ENCODE measurements around the gene CRIM1. TPM values are rescaled to one million over a fixed set of nuclear protein-coding genes. Genes with fewer than 3 reads are reported as not detected.

CRIM1 gene
- total and polyA plus RNA-seq, 2 of the 8 experiments (the other 6 are each of a cell fraction or from before 2014, with no cell fraction given), result 9.4 to 28.4 TPM

GRCh38 chr2:36423172-36423571, 67.6 kb downstream of the CRIM1 start (continued):
- TF ChIP-seq, protein P1, sequence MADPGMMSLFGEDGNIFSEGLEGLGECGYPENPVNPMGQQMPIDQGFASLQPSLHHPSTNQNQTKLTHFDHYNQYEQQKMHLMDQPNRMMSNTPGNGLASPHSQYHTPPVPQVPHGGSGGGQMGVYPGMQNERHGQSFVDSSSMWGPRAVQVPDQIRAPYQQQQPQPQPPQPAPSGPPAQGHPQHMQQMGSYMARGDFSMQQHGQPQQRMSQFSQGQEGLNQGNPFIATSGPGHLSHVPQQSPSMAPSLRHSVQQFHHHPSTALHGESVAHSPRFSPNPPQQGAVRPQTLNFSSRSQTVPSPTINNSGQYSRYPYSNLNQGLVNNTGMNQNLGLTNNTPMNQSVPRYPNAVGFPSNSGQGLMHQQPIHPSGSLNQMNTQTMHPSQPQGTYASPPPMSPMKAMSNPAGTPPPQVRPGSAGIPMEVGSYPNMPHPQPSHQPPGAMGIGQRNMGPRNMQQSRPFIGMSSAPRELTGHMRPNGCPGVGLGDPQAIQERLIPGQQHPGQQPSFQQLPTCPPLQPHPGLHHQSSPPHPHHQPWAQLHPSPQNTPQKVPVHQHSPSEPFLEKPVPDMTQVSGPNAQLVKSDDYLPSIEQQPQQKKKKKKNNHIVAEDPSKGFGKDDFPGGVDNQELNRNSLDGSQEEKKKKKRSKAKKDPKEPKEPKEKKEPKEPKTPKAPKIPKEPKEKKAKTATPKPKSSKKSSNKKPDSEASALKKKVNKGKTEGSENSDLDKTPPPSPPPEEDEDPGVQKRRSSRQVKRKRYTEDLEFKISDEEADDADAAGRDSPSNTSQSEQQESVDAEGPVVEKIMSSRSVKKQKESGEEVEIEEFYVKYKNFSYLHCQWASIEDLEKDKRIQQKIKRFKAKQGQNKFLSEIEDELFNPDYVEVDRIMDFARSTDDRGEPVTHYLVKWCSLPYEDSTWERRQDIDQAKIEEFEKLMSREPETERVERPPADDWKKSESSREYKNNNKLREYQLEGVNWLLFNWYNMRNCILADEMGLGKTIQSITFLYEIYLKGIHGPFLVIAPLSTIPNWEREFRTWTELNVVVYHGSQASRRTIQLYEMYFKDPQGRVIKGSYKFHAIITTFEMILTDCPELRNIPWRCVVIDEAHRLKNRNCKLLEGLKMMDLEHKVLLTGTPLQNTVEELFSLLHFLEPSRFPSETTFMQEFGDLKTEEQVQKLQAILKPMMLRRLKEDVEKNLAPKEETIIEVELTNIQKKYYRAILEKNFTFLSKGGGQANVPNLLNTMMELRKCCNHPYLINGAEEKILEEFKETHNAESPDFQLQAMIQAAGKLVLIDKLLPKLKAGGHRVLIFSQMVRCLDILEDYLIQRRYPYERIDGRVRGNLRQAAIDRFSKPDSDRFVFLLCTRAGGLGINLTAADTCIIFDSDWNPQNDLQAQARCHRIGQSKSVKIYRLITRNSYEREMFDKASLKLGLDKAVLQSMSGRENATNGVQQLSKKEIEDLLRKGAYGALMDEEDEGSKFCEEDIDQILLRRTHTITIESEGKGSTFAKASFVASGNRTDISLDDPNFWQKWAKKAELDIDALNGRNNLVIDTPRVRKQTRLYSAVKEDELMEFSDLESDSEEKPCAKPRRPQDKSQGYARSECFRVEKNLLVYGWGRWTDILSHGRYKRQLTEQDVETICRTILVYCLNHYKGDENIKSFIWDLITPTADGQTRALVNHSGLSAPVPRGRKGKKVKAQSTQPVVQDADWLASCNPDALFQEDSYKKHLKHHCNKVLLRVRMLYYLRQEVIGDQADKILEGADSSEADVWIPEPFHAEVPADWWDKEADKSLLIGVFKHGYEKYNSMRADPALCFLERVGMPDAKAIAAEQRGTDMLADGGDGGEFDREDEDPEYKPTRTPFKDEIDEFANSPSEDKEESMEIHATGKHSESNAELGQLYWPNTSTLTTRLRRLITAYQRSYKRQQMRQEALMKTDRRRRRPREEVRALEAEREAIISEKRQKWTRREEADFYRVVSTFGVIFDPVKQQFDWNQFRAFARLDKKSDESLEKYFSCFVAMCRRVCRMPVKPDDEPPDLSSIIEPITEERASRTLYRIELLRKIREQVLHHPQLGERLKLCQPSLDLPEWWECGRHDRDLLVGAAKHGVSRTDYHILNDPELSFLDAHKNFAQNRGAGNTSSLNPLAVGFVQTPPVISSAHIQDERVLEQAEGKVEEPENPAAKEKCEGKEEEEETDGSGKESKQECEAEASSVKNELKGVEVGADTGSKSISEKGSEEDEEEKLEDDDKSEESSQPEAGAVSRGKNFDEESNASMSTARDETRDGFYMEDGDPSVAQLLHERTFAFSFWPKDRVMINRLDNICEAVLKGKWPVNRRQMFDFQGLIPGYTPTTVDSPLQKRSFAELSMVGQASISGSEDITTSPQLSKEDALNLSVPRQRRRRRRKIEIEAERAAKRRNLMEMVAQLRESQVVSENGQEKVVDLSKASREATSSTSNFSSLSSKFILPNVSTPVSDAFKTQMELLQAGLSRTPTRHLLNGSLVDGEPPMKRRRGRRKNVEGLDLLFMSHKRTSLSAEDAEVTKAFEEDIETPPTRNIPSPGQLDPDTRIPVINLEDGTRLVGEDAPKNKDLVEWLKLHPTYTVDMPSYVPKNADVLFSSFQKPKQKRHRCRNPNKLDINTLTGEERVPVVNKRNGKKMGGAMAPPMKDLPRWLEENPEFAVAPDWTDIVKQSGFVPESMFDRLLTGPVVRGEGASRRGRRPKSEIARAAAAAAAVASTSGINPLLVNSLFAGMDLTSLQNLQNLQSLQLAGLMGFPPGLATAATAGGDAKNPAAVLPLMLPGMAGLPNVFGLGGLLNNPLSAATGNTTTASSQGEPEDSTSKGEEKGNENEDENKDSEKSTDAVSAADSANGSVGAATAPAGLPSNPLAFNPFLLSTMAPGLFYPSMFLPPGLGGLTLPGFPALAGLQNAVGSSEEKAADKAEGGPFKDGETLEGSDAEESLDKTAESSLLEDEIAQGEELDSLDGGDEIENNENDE (IDR thresholded peaks at IDR 0.05; ENCODE audit: insufficient replicate concordance, low read length), result no peak
- TF ChIP-seq ASH2L (IDR thresholded peaks at IDR 0.05; ENCODE audit: low read length) (no peak), TAF1 (IDR thresholded peaks at IDR 0.05; ENCODE audit: low read depth, low read length) (no peak), ATF3 (IDR thresholded peaks at IDR 0.05; ENCODE audit: insufficient read depth, low read depth, low read length) (no peak), GABPA (IDR thresholded peaks at IDR 0.05; ENCODE audit: borderline replicate concordance, insufficient read depth, low read length) (no peak), SIN3A (conservative IDR thresholded peaks at IDR 0.05 in 1 of 2, IDR thresholded peaks at IDR 0.05 in 1 of 2; ENCODE audit: low read depth in 1 of 2, low read length in 2 of 2) (no peak), TEAD4 (IDR thresholded peaks at IDR 0.05; ENCODE audit: low read depth, low read length) (no peak), EZH2 (IDR thresholded peaks at IDR 0.05; ENCODE audit: low read depth, low read length, severe bottlenecking) (no peak), CEBPB (IDR thresholded peaks at IDR 0.05; ENCODE audit: low read depth, low read length) (no peak), FOSL1 (IDR thresholded peaks at IDR 0.05; ENCODE audit: insufficient read depth, low read depth, low read length) (no peak), CBX8 (IDR thresholded peaks at IDR 0.05; ENCODE audit: borderline replicate concordance, low read depth, low read length) (no peak), YY1 (IDR thresholded peaks at IDR 0.05; ENCODE audit: low read depth, low read length) (no peak)
